ENCODE measurements around the gene LHPP.

DNA sequence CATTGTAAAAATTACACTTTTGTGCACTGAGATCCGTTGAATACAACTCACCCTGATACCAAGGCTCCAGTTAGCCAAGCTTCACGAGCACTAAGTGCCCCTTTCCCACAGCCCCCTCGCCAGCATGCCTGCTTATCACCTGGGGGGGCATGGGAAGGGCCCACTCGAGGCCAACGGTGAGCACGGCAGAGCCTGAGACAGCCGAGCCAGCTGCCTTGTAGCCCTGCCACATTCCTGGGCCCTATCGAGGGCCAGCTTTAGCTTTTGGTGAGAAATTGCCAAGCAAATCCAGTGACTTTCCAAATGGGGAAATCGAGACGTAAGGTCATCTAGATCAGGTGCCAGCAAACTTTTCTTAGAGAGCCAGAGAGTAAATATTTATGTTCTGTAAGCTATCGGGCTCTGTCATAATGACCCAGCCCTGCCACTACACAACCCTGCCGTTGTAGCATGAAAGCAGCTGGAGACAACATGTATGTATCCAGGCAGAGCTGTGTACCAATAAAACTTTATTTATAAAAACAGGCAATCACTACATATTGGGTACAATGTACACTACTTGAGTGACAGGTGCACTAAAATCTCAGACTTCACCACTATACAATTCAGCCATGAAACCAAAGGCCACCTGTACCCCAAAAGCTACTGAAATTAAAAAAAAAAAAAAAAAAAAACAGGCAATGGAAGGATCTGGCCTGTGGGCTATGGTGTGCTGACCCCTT is 198.9 kb downstream of the LHPP start:
- TF ChIP-seq POLR2A (IDR thresholded peaks at IDR 0.05) (no peak), CTCF (IDR thresholded peaks at IDR 0.05 in 8 of 11, conservative IDR thresholded peaks at IDR 0.05 in 3 of 11) (no peak), POLR2AphosphoS5 (IDR thresholded peaks at IDR 0.05) (no peak)

Data from spleen (tissue), 7 donors.